Measurements from ENCODE around the gene YIPF2.

Gene YIPF2

DNA sequence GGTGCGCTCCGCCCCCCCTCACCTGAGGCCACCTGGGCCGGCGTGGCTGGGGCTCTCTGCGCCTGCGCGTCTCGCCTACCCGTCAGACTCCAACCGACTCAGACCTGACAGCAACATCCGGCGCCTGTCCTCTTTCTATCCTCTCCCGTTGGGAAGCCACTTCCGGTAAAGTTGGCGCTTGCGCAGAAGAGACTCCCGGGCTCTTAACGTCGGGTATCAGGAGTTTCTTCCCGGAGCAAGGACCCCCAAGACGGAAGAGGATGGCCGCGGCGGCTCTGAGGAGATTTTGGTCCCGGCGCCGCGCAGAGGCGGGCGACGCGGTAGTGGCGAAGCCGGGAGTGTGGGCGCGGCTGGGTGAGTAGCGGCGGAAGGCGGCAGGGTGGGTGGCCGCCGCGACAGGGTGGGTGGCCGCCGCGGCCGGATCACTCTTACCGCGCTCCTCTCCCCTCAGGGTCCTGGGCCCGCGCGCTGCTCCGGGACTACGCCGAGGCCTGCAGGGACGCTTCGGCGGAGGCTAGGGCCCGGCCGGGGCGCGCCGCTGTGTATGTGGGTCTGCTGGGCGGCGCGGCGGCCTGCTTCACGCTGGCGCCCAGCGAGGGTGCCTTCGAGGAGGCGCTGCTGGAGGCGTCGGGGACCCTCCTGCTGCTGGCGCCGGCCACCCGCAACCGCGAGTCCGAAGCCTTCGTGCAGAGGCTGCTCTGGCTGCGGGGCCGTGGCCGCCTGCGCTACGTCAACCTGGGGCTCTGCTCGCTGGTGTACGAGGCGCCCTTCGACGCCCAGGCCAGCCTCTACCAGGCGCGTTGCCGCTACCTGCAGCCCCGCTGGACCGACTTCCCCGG is at the start of gene YIPF2, which contains the start of gene TIMM29:
TSS of gene YIPF2 (minus strand) at position 77 of the 839 bp plus-strand sequence. CDS start 229 bp downstream, outside the sequence.
TSS of gene TIMM29 (plus strand) at position 249 of the 839 bp plus-strand sequence. CDS start at position 261, 12 bp downstream.
- H3K27ac ChIP-seq = peak within 1 kb of the TSS; percentile 73
- TF ChIP-seq, protein P1, sequence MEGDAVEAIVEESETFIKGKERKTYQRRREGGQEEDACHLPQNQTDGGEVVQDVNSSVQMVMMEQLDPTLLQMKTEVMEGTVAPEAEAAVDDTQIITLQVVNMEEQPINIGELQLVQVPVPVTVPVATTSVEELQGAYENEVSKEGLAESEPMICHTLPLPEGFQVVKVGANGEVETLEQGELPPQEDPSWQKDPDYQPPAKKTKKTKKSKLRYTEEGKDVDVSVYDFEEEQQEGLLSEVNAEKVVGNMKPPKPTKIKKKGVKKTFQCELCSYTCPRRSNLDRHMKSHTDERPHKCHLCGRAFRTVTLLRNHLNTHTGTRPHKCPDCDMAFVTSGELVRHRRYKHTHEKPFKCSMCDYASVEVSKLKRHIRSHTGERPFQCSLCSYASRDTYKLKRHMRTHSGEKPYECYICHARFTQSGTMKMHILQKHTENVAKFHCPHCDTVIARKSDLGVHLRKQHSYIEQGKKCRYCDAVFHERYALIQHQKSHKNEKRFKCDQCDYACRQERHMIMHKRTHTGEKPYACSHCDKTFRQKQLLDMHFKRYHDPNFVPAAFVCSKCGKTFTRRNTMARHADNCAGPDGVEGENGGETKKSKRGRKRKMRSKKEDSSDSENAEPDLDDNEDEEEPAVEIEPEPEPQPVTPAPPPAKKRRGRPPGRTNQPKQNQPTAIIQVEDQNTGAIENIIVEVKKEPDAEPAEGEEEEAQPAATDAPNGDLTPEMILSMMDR (IDR thresholded peaks at IDR 0.05) = no peak
- TF ChIP-seq ZFX (IDR thresholded peaks at IDR 0.05; ENCODE audit: borderline replicate concordance) = no peak

DNA sequence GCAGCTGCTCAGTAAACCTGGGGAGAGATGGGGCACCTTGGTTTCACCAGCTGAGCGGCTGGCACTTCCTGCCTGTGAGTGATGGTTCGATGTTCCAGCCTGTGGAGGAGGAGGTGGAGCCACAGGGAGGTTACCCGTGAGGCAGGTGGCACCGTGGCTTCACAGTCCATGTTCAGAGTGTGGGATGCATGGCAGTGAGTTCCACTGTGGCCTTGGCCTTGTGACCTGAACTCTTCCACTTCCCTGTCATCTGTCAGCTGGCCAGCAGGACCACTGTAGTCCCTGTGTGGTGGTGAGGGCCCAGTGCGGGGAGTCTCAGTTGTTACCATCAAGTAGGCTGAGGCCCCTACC is 49.3 kb upstream of the YIPF2 start:
- no peak overlapping the region for H3K27ac ChIP-seq
- TF ChIP-seq ZFX (IDR thresholded peaks at IDR 0.05; ENCODE audit: borderline replicate concordance) = no peak
- TF ChIP-seq, protein P1 (IDR thresholded peaks at IDR 0.05) = no peak

DNA sequence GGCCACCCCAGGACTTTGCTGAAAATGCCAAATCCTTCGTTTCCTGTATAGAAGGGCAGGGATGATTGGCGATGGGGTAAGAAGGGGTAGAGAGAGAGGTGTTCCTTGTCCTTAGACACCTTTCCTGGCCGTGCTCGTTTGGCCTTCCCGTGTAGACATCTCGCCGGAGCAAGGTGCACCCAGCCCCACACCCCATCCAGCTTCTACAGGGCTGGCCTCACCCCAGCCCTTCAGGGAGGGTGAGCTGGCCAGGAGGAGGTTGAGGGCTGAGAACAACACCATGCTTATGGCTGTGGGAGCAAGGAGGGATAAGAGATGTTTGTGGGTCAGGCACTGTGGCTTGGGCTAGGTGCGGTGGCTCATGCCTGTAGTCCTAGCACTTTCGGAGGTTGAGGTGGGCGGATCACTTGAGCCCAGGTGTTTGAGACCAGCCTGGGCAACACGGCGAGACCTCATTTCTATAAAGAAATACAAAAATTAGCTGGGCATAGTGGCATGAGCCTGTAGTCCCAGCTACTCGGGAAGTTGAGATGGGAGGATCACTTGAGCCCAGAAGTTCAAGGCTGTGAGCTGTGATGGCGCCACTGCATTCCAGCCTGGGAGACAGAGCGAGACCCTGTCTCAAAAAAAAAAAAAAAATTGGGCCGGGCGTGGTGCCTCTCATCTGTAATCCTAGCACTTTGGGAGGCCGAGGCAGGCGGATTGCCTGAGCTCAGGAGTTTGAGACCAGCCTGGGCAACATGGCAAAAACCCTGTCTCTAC is 47.9 kb upstream of the YIPF2 start:
- H3K27ac ChIP-seq = no peak overlapping the region
- TF ChIP-seq, protein P1 (IDR thresholded peaks at IDR 0.05) = no peak
- no peak for TF ChIP-seq ZFX (IDR thresholded peaks at IDR 0.05; ENCODE audit: borderline replicate concordance)

DNA sequence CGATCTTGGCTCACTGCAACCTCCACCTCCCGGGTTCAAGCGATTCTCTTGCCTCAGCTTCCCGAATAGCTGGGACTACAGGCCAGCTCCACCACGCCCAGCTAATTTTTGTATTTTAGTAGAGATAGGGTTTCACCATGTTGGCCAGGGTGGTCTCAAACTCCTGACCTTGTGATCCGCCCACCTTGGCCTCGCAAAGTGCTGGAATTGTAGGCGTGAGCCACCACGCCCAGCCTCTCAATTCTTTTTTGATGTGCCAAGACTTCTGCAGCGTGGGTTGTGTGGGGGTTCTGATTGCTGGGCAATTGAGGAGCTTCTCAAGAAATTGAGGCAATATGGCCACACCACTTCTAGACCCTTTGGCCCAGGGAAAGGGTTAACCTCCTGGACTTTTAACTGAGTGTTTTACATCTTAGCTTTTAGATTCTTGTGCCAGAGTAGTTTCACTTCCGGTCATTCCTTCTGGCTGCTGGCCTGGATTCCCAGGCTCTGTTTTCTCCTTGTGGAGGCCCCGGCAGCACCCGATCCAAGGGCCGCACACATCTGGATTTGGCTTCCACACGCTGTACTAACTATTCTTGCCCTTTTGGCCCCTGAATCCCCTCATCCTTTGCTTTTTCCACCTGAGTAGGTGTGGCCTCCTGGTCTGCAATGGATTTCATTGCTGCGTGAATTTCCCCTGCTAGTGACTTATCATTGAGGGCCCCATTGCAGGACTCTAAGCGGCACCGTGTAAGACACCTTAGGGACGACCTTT is 47.1 kb upstream of the YIPF2 start:
- TF ChIP-seq, protein P1 (IDR thresholded peaks at IDR 0.05) = no peak
- TF ChIP-seq ZFX (IDR thresholded peaks at IDR 0.05; ENCODE audit: borderline replicate concordance) = no peak
- H3K27ac ChIP-seq = no peak overlapping the region

DNA sequence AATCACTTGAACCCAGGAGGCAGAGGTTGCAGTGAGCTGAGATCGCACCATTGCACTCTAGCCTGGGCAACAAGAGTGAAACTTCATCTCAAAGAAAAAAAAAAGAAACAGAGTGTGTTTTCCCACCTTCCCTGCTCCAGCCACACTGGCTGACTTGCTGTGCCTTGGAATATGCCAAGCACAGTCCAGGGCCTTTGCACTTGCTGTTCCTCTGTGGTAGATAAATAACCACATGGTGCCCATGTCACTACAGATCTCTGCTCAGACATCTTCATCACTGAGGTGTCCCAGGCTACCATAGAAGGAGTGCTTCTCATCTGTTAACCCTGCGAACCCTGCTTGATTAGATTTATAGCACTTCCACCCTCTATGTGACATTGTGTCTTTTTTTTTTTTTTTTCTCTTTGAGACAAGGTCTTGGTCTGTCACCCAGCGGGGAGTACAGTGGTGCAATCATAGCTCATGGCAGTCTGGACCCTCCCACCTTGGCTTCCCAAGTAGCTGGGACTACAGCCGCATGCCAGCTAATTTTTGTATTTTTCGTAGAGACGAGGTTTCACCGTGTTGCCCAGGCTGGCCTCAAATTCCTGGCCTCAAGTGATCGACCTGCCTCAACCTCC is 42.8 kb upstream of the YIPF2 start:
- H3K27ac ChIP-seq = no peak overlapping the region
- TF ChIP-seq, protein P1 (IDR thresholded peaks at IDR 0.05) = no peak
- no peak for TF ChIP-seq ZFX (IDR thresholded peaks at IDR 0.05; ENCODE audit: borderline replicate concordance)

DNA sequence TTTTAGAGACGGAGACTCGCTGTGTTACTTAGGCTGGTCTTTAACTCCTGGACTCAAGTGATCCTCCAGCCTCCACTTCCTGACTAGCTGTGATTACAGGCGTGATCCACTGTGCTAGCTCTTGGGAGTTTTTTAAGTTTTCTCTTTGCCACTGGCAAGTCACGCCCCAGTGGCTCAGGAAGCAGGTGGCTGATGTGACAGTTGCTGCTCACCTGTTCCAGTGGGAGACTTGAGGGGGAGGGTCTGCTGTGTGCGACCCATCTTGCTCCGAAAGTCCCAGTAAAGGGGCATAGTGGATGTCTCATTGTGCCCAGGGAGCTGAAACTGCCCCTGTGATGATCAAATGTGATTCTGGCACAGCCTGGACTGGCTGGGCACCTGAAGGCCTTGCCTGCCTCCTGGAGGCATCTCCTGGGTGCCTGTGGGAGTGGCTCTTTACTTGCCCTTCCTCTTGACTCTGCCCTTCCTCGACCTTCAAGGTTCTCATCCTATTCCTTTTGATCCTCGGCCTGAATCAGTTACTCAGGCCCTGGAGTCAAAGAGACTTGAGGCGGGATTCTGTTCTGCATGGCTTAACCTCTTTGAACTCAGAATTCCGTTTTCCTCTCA is 40.2 kb upstream of the YIPF2 start:
- no peak for TF ChIP-seq ZFX (IDR thresholded peaks at IDR 0.05; ENCODE audit: borderline replicate concordance)
- TF ChIP-seq, protein P1 (IDR thresholded peaks at IDR 0.05) = no peak
- H3K27ac ChIP-seq = 0 out of 2 replicates have a peak overlapping the region, but pooled peaks have one; percentile 4

Data from 22Rv1 (cell line).